Measurements from ENCODE around the gene CAMKMT.

Gene CAMKMT

DNA sequence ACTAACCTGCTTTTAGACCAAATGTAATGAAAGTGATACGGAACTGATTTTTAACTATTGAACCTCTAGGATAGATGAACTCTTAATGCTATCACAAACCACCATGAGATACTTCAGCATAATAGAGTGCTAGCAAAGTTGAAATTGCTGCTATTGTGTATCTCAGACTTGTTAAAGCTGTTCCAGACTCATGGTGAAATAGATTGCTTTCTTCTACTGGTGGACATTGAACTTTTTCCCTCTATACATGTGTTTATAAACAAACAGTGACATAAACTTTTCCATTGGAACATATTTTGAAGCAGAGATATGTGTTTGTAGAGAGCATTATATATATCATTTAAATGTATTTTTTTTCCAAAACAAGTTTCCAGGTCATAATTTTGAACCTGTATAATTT, 157.3 kb downstream of the CAMKMT start:
- no peak for DNase-seq

- DNase-seq, result no peak
These were observed 161.1 kb downstream of the CAMKMT start for GRCh38 chr2:44522846-44523245.

- DNase-seq, result no peak
These were observed 162.7 kb downstream of the CAMKMT start for GRCh38 chr2:44524347-44524926.

- DNase-seq, result no peak
These were observed 164.6 kb downstream of the CAMKMT start for GRCh38 chr2:44526352-44526751.

GRCh38 chr2:44528595-44528994, 166.8 kb downstream of the CAMKMT start:
- DNase-seq, result no peak

GRCh38 chr2:44529448-44529847, 167.7 kb downstream of the CAMKMT start:
- no peak for DNase-seq

DNA sequence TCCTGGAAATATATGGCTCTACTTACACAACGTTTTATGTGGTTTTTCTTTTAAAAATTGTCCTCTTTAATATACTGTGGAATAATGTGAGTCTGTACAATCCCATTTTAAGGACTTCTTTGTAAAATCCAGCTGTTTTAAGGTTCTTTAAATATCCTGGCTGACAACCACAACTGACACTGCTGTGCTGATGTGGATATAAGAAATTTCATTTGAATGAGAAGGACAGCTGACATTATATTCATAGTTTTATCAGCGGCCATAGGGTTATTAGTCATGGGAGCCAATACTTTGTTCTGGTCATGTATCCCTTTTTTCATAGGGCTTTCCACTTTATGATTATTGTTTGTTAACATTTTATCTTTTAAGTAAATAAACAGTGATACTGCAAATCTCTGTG, 169.5 kb downstream of the CAMKMT start:
- no peak for DNase-seq

GRCh38 chr2:44532031-44532430, 170.3 kb downstream of the CAMKMT start:
- DNase-seq, result no peak

DNA sequence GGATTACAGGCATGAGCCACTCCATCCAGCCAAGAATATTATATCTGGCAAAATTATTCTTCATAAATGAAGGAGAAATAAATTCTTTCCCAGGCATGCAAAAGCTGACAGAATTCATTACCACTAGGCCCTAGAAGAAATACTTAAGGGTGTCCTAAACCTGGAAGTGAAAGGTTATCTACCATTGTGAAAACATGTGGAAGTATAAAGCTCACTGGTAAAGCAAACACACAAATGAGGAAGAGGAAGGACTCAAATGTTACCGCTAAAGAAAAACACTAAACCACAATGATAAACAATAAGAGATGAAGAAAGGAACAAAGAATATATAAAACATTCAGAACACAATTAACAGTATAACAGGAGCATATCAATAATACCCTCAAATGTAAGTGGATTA, 171.8 kb downstream of the CAMKMT start:
- DNase-seq, result no peak

- no peak for DNase-seq
These were observed 173.6 kb downstream of the CAMKMT start for GRCh38 chr2:44535376-44535775.

GRCh38 chr2:44537264-44537663, 175.5 kb downstream of the CAMKMT start:
- DNase-seq, result no peak

- no peak for DNase-seq
These were observed 180.8 kb downstream of the CAMKMT start for GRCh38 chr2:44542520-44542919.

- no peak for DNase-seq
These were observed 182.3 kb downstream of the CAMKMT start for GRCh38 chr2:44543773-44544725.

GRCh38 chr2:44545005-44545404, 183.3 kb downstream of the CAMKMT start:
- no peak for DNase-seq

- no peak for DNase-seq
These were observed 184.8 kb downstream of the CAMKMT start for GRCh38 chr2:44546459-44547127.

DNA sequence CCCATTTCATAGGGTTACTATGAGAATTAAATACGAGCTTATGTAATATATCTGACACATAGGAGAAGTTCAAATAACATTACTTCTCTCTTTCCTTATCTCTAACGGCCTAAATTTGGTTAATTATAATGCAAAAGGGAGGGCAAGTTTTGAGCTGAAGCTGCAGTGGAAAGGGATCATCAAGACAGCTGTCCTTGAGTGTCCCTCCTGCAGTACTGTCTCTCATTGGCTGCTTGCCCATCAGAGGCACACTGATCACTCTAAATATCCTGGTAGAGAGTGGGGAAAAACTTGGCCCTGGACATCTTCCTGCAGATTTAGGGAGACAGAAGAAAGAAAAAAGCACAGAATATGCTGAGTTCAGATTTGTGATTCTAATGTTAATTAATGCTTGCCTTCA, 186.0 kb downstream of the CAMKMT start:
- no peak for DNase-seq

- DNase-seq, result no peak
These were observed 186.7 kb downstream of the CAMKMT start for GRCh38 chr2:44548221-44549098.

DNA sequence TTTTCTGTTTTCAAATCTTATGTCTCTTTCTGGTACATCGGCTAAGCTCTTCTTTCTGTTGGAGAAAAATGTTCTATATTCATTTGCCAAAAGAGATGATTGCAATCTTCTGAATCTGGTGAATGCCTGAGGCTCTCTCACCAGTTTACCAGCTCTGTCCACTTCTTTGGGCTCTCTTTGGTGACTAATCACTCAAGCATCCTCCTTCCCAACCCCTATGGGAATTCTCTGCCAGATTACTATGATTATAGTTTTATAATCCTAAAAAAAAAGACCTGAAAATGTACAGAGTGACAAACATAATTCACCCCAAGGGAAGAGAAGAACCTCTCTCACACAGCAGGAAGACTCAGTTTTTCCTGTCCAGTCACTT, 187.3 kb downstream of the CAMKMT start:
- no peak for DNase-seq

GRCh38 chr2:44549856-44550255, 188.1 kb downstream of the CAMKMT start:
- no peak for DNase-seq

DNA sequence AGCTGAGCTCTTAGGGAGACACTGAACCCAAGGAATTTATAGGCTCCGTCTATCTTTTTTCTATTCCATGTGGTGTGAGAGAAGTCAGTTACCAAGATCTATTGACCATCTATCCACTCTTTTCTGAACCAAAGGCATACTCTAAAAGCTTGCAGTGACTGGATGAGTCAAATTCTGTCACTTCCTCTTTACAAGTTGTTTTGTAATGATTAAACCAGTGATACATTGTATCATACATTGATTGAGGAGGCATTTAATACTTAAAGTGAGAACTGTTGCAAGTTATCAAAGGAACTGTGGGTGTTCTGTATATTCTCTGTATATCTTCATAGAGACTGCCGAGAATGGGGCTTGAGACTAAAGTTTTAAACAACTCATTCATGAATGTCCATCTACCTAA, 188.8 kb downstream of the CAMKMT start:
- peak; percentile 33 for DNase-seq

GRCh38 chr2:44551497-44551896, 189.8 kb downstream of the CAMKMT start:
- no peak for DNase-seq

- DNase-seq, result no peak
These were observed 191.7 kb downstream of the CAMKMT start for GRCh38 chr2:44553456-44553855.

- DNase-seq, result no peak
These were observed 194.0 kb downstream of the CAMKMT start for GRCh38 chr2:44555700-44556099.
